VCaP (cell line): ENCODE results near the gene PLXNC1.

Source experiments
- H3K27ac ChIP-seq: fragments of 450-650 bp; 2 replicates; pipeline ENCODE4 v1.5.1; 2017
- CTCF ChIP-seq: fragments of 450-650 bp; conservative IDR thresholded peaks from 2 replicates; pipeline ENCODE4 v1.5.1; 2017; ENCODE audit warnings: mild to moderate bottlenecking, moderate library complexity

Gene PLXNC1

GRCh38 chr12:94144781-94145180 is 3.6 kb upstream of the PLXNC1 start:
- no peak overlapping the region for H3K27ac ChIP-seq
- TF ChIP-seq CTCF = no peak

GRCh38 chr12:94145191-94145983 is 3.0 kb upstream of the PLXNC1 start:
- no peak overlapping the region for H3K27ac ChIP-seq

GRCh38 chr12:94146166-94146936 is 2.0 kb upstream of the PLXNC1 start:
- no peak for TF ChIP-seq CTCF
- H3K27ac ChIP-seq = no peak overlapping the region

More at GRCh38 chr12:94145191-94145983, 3.0 kb upstream of the PLXNC1 start:
- peak; percentile 24 for TF ChIP-seq CTCF

- TF ChIP-seq CTCF = no peak
- H3K27ac ChIP-seq = no peak overlapping the region
These were observed 888 bp upstream of the PLXNC1 start for GRCh38 chr12:94147387-94147990.

GRCh38 chr12:94148739-94149118 is 352 bp downstream of the PLXNC1 start:
- TF ChIP-seq CTCF = no peak
- H3K27ac ChIP-seq = no peak overlapping the region

- H3K27ac ChIP-seq = no peak overlapping the region
- peak; percentile 20 for TF ChIP-seq CTCF
These were observed 873 bp downstream of the PLXNC1 start for GRCh38 chr12:94149119-94149780.

GRCh38 chr12:94149781-94150239 is 1.4 kb downstream of the PLXNC1 start:
- H3K27ac ChIP-seq = no peak overlapping the region
- no peak for TF ChIP-seq CTCF
